ENCODE data around the gene DYSF.
A peak's percentile ranks its signal among the peaks of the same experiment; 100 is the strongest.

DYSF gene

GRCh38 chr2:71456617-71457016, 3.3 kb downstream of the DYSF start:
- DNase-seq, result no peak

GRCh38 chr2:71457123-71457915, 4.0 kb downstream of the DYSF start:
- DNase-seq, result no peak

- no peak for DNase-seq
Measured at GRCh38 chr2:71457923-71458322, 4.6 kb downstream of the DYSF start.

- DNase-seq, result peak; percentile 69
Measured at GRCh38 chr2:71458413-71459083, 5.2 kb downstream of the DYSF start.

- DNase-seq, result no peak
Measured at GRCh38 chr2:71459084-71459431, 5.7 kb downstream of the DYSF start.

- DNase-seq, result no peak
Measured at GRCh38 chr2:71460056-71460455, 6.7 kb downstream of the DYSF start.

- no peak for DNase-seq
Measured at GRCh38 chr2:71460595-71461303, 7.4 kb downstream of the DYSF start.

- no peak for DNase-seq
Measured at GRCh38 chr2:71461304-71461671, 7.9 kb downstream of the DYSF start.

- no peak for DNase-seq
Measured at GRCh38 chr2:71462056-71462605, 8.8 kb downstream of the DYSF start.

GRCh38 chr2:71462641-71463341, 9.4 kb downstream of the DYSF start:
- no peak for DNase-seq

GRCh38 chr2:71463342-71463654, 9.9 kb downstream of the DYSF start:
- no peak for DNase-seq

GRCh38 chr2:71464389-71464788, 11.0 kb downstream of the DYSF start:
- no peak for DNase-seq

GRCh38 chr2:71465356-71465755, 12.0 kb downstream of the DYSF start:
- DNase-seq, result no peak

- DNase-seq, result no peak
Measured at GRCh38 chr2:71465961-71466300, 12.6 kb downstream of the DYSF start.

GRCh38 chr2:71466301-71467179, 13.2 kb downstream of the DYSF start:
- no peak for DNase-seq

- DNase-seq, result no peak
Measured at GRCh38 chr2:71467180-71467815, 13.9 kb downstream of the DYSF start.

GRCh38 chr2:71468279-71469015, 15.1 kb downstream of the DYSF start:
- no peak for DNase-seq

- DNase-seq, result peak; percentile 60
Measured at GRCh38 chr2:71469403-71470398, 16.3 kb downstream of the DYSF start.

GRCh38 chr2:71471276-71471675, 17.9 kb downstream of the DYSF start:
- peak; percentile 88 for DNase-seq
